K562 (cell line): ENCODE results near the gene ACSL3. TPM values are rescaled to one million over a fixed set of nuclear protein-coding genes. Genes with fewer than 3 reads are reported as not detected.

Experiments used
- ATF7 ChIP-seq: fragments of 450-650 bp; IDR thresholded peaks from 2 replicates; pipeline ENCODE4 v1.7.1; 2014; ENCODE audit warnings: mild to moderate bottlenecking, moderate library complexity
- CBX3 ChIP-seq, 2 experiments: IDR thresholded peaks; 1 replicate in 1 of 2; 2 replicates in 1 of 2; pipeline ENCODE4 v1.6.1; 2012; ENCODE audit warnings: inconsistent platforms in 2 of 2, low read length in 2 of 2, borderline replicate concordance in 1 of 2, control low read depth in 1 of 2
- ESRRA ChIP-seq: fragments of 450-650 bp; IDR thresholded peaks from 2 replicates; pipeline ENCODE4 v1.6.1; 2014; ENCODE audit warnings: low read depth, mild to moderate bottlenecking, moderate library complexity, borderline replicate concordance
- NRF1 ChIP-seq, 2 experiments: fragments of 450-650 bp; IDR thresholded peaks in 1 of 2; conservative IDR thresholded peaks in 1 of 2; 2 replicates each; pipeline ENCODE4 v1.6.1; 2014; ENCODE audit warnings: mild to moderate bottlenecking in 2 of 2
- POLR2B ChIP-seq: fragments of 450-650 bp; IDR thresholded peaks from 2 replicates; pipeline ENCODE4 v1.6.1; 2018; ENCODE audit warnings: low read depth; ENCODE audit not compliant: partially characterized antibody
- RB1 ChIP-seq: fragments of 450-650 bp; IDR thresholded peaks from 2 replicates; pipeline ENCODE4 v1.6.1; 2017; ENCODE audit warnings: low read depth, mild to moderate bottlenecking
- SREBF1 ChIP-seq: fragments of 150-350 bp; IDR thresholded peaks from 2 replicates; pipeline ENCODE4 v1.6.1; 2014; ENCODE audit warnings: antibody characterized with exemption, low read depth, low read length, borderline replicate concordance
- TAF1 ChIP-seq: IDR thresholded peaks from 2 replicates; pipeline ENCODE4 v1.6.1; 2011; ENCODE audit warnings: mild to moderate bottlenecking, low read length, moderate library complexity; ENCODE audit not compliant: insufficient read depth, control insufficient read depth, severe bottlenecking; ENCODE audit errors: extremely low read depth
- TEAD1 ChIP-seq, 2 experiments: fragments of 450-650 bp in 1 of 2; sonication (generic) in 1 of 2; formaldehyde crosslinking; IDR thresholded peaks; 2 replicates each; pipeline versions ENCODE4 v1.4.0 to v1.8.0; 2020 to 2022; ENCODE audit warnings: mild to moderate bottlenecking in 2 of 2, missing genetic modification reagents in 1 of 2
- polyA plus RNA-seq, 8 experiments: library from polyadenylated mRNA; depleted of rRNA in 4 of 8; stranded (reverse) in 5 of 8; unstranded in 3 of 8; fragments of >200 nt; fragmentation: Nextera tagmentation in 2 of 8; fragmentation: Illumina TruSeq in 1 of 8; extraction: Ambion mirVana in 2 of 8; extraction: Trizol in 1 of 8; gene quantifications; 2 replicates each; pipeline versions ENCODE4 v1.2.1 to v1.2.3, GENCODE V29; 2011 to 2014; ENCODE audit warnings: inconsistent platforms in 1 of 8, missing spikeins in 1 of 8
- total RNA-seq, 7 experiments: library from RNA; depleted of rRNA in 6 of 7; stranded (reverse); fragments of >200 nt in 6 of 7; fragmentation: Illumina TruSeq in 2 of 7; extraction: Trizol in 2 of 7; gene quantifications; 2 replicates each; pipeline versions ENCODE4 v1.2.1 to v1.2.3, GENCODE V29; 2011 to 2021; ENCODE audit warnings: low replicate concordance in 1 of 7
- TF ChIP-seq, protein P1 (sequence below): sonication (generic); formaldehyde crosslinking; IDR thresholded peaks from 2 replicates; pipeline ENCODE4 v1.5.0; 2020; ENCODE audit warnings: missing genetic modification reagents
- TF ChIP-seq, protein P2 (sequence below): fragments of 450-650 bp; IDR thresholded peaks from 2 replicates; pipeline ENCODE4 v1.6.1; 2018; ENCODE audit not compliant: partially characterized antibody
- TF ChIP-seq, protein P3 (sequence below): sonication (generic); formaldehyde crosslinking; IDR thresholded peaks from 2 replicates; pipeline ENCODE4 v1.8.0; 2022; ENCODE audit warnings: missing genetic modification reagents, mild to moderate bottlenecking, moderate library complexity, borderline replicate concordance
- TF ChIP-seq, protein P4 (sequence below): sonication (generic); formaldehyde crosslinking; IDR thresholded peaks from 2 replicates; pipeline ENCODE4 v1.8.0; 2022; ENCODE audit warnings: mild to moderate bottlenecking, missing genetic modification reagents
- TF ChIP-seq, protein P5 (sequence below), 2 experiments: fragments of 450-650 bp; conservative IDR thresholded peaks; 2 replicates each; pipeline ENCODE4 v1.6.1; 2017; ENCODE audit warnings: mild to moderate bottlenecking in 2 of 2, moderate library complexity in 2 of 2

ACSL3 gene
- total and polyA plus RNA-seq, 9 of the 15 experiments (the other 6 are each of a cell fraction or from before 2014, with no cell fraction given) = 21.3 to 123 (median 85.2) TPM

DNA sequence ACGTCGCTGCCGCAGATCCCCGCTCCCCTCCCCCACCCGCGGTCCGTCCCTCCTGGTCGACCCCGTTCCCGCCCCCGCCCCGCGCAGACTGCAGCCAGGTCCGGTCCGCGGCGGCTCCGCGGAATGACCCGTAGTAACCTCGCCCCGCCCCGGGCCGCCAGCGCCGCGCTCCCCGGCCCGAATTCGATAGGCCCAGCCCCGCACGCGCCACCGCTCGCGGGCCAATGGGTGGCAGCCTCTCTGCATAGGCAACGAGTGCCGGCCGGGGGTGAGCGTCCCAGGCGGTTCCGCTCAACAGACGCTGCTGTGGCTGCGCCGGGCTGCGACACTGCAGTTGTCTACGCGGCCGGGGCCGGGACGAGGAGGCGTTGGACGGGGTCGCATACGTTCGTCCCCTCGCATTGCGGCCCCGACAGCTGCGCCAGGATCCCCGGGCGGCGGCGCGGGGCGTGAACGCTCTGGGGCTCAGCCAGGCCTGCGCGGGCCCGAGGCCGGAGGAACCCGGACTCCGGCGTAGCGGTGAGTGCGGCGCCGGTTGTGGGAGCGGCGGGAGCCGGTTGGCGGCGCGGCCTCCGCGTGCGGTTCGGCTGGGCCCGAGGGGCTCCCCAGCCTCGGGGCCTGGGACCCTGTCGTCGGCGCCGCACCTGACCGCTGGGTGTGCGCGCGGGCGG lies at the start of gene ACSL3 (continued):
- peak in 1 of 2 experiments; percentile 30; a peak in 1 of 3 replicates for TF ChIP-seq CBX3 (IDR thresholded peaks at IDR 0.05; ENCODE audit: borderline replicate concordance in 1 of 2, low read length in 2 of 2)
- TF ChIP-seq, protein P1, sequence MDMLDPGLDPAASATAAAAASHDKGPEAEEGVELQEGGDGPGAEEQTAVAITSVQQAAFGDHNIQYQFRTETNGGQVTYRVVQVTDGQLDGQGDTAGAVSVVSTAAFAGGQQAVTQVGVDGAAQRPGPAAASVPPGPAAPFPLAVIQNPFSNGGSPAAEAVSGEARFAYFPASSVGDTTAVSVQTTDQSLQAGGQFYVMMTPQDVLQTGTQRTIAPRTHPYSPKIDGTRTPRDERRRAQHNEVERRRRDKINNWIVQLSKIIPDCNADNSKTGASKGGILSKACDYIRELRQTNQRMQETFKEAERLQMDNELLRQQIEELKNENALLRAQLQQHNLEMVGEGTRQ (CRISPR knock-in tag) = peak; percentile 84
- TF ChIP-seq TAF1 = peak; percentile 96
- TF ChIP-seq, protein P2, sequence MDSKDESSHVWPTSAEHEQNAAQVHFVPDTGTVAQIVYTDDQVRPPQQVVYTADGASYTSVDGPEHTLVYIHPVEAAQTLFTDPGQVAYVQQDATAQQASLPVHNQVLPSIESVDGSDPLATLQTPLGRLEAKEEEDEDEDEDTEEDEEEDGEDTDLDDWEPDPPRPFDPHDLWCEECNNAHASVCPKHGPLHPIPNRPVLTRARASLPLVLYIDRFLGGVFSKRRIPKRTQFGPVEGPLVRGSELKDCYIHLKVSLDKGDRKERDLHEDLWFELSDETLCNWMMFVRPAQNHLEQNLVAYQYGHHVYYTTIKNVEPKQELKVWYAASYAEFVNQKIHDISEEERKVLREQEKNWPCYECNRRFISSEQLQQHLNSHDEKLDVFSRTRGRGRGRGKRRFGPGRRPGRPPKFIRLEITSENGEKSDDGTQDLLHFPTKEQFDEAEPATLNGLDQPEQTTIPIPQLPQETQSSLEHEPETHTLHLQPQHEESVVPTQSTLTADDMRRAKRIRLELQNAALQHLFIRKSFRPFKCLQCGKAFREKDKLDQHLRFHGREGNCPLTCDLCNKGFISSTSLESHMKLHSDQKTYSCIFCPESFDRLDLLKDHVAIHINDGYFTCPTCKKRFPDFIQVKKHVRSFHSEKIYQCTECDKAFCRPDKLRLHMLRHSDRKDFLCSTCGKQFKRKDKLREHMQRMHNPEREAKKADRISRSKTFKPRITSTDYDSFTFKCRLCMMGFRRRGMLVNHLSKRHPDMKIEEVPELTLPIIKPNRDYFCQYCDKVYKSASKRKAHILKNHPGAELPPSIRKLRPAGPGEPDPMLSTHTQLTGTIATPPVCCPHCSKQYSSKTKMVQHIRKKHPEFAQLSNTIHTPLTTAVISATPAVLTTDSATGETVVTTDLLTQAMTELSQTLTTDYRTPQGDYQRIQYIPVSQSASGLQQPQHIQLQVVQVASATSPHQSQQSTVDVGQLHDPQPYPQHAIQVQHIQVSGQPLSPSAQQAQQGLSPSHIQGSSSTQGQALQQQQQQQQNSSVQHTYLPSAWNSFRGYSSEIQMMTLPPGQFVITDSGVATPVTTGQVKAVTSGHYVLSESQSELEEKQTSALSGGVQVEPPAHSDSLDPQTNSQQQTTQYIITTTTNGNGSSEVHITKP = peak; percentile 32
- peak in 1 of 2 experiments; percentile 42; a peak in 1 of 4 replicates for TF ChIP-seq TEAD1 (CRISPR knock-in tag; IDR thresholded peaks at IDR 0.05)
- TF ChIP-seq ESRRA = peak; percentile 20; the same call in 1 of the 2 replicates
- TF ChIP-seq, protein P3, sequence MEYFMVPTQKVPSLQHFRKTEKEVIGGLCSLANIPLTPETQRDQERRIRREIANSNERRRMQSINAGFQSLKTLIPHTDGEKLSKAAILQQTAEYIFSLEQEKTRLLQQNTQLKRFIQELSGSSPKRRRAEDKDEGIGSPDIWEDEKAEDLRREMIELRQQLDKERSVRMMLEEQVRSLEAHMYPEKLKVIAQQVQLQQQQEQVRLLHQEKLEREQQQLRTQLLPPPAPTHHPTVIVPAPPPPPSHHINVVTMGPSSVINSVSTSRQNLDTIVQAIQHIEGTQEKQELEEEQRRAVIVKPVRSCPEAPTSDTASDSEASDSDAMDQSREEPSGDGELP (CRISPR knock-in tag) = peak; percentile 70; the same call in 1 of the 2 replicates
- TF ChIP-seq, protein P4, sequence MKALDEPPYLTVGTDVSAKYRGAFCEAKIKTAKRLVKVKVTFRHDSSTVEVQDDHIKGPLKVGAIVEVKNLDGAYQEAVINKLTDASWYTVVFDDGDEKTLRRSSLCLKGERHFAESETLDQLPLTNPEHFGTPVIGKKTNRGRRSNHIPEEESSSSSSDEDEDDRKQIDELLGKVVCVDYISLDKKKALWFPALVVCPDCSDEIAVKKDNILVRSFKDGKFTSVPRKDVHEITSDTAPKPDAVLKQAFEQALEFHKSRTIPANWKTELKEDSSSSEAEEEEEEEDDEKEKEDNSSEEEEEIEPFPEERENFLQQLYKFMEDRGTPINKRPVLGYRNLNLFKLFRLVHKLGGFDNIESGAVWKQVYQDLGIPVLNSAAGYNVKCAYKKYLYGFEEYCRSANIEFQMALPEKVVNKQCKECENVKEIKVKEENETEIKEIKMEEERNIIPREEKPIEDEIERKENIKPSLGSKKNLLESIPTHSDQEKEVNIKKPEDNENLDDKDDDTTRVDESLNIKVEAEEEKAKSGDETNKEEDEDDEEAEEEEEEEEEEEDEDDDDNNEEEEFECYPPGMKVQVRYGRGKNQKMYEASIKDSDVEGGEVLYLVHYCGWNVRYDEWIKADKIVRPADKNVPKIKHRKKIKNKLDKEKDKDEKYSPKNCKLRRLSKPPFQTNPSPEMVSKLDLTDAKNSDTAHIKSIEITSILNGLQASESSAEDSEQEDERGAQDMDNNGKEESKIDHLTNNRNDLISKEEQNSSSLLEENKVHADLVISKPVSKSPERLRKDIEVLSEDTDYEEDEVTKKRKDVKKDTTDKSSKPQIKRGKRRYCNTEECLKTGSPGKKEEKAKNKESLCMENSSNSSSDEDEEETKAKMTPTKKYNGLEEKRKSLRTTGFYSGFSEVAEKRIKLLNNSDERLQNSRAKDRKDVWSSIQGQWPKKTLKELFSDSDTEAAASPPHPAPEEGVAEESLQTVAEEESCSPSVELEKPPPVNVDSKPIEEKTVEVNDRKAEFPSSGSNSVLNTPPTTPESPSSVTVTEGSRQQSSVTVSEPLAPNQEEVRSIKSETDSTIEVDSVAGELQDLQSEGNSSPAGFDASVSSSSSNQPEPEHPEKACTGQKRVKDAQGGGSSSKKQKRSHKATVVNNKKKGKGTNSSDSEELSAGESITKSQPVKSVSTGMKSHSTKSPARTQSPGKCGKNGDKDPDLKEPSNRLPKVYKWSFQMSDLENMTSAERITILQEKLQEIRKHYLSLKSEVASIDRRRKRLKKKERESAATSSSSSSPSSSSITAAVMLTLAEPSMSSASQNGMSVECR = peak; percentile 61; the same call in 1 of the 2 replicates
- TF ChIP-seq POLR2B = peak; percentile 89
- TF ChIP-seq NRF1 (conservative IDR thresholded peaks at IDR 0.05 in 1 of 2, IDR thresholded peaks at IDR 0.05 in 1 of 2) = peak; percentile 78 to 82
- peak; percentile 66 for TF ChIP-seq ATF7
- peak; percentile 44; the same call in 1 of the 2 replicates for TF ChIP-seq RB1
- TF ChIP-seq, protein P5, sequence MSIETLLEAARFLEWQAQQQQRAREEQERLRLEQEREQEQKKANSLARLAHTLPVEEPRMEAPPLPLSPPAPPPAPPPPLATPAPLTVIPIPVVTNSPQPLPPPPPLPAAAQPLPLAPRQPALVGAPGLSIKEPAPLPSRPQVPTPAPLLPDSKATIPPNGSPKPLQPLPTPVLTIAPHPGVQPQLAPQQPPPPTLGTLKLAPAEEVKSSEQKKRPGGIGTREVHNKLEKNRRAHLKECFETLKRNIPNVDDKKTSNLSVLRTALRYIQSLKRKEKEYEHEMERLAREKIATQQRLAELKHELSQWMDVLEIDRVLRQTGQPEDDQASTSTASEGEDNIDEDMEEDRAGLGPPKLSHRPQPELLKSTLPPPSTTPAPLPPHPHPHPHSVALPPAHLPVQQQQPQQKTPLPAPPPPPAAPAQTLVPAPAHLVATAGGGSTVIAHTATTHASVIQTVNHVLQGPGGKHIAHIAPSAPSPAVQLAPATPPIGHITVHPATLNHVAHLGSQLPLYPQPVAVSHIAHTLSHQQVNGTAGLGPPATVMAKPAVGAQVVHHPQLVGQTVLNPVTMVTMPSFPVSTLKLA (conservative IDR thresholded peaks at IDR 0.05) = peak; percentile 56 to 76; a peak in 3 of 4 replicates
- TF ChIP-seq SREBF1 = peak; percentile 94
